Measurements from ENCODE around the gene GPR171.
"Not testable (repeated sequence)": the region's sequence is repeated elsewhere in the genome, so short reads cannot be mapped to it uniquely, and the experiment has no call there.

Gene GPR171, protein sequence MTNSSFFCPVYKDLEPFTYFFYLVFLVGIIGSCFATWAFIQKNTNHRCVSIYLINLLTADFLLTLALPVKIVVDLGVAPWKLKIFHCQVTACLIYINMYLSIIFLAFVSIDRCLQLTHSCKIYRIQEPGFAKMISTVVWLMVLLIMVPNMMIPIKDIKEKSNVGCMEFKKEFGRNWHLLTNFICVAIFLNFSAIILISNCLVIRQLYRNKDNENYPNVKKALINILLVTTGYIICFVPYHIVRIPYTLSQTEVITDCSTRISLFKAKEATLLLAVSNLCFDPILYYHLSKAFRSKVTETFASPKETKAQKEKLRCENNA

DNA sequence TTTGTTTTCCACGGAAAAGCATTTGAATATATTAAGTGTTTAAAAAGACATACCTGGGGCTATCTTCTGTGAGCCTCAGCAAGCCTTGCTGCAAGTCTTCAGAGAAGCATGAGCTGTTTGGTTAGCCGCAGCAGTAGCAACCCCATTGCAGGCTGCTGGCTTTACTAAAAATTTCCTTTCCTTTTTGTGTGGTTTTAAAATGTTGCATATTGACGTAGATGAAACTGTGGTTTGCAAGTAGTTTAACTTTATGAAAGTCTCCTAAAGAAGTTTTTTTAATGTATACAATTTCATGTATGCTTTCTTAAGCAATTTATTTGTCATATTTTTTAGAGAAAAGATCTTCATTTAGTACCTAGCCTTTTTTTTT lies at the start of gene GPR171:
TSS of gene GPR171 (minus strand) at position 166 of the 370 bp plus-strand sequence. CDS start 3,830 bp downstream, outside the sequence.
- TF ChIP-seq ZNF776 (tag by site-specific recombination; IDR thresholded peaks at IDR 0.05; ENCODE audit: borderline replicate concordance), result no peak
- TF ChIP-seq ZNF510 (tag by site-specific recombination; IDR thresholded peaks at IDR 0.05; ENCODE audit: insufficient replicate concordance), result no peak
- TF ChIP-seq, protein P1, sequence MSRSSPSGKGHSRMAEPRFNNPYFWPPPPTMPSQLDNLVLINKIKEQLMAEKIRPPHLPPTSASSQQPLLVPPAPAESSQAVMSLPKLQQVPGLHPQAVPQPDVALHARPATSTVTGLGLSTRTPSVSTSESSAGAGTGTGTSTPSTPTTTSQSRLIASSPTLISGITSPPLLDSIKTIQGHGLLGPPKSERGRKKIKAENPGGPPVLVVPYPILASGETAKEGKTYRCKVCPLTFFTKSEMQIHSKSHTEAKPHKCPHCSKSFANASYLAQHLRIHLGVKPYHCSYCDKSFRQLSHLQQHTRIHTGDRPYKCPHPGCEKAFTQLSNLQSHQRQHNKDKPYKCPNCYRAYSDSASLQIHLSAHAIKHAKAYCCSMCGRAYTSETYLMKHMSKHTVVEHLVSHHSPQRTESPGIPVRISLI (tag by site-specific recombination; IDR thresholded peaks at IDR 0.05), result no peak
- no peak for TF ChIP-seq MEIS1 (CRISPR knock-in tag; IDR thresholded peaks at IDR 0.05; ENCODE audit: borderline replicate concordance)
- TF ChIP-seq ZNF555 (tag by site-specific recombination; conservative IDR thresholded peaks at IDR 0.05), result no peak
- TF ChIP-seq ZNF596 (tag by site-specific recombination; IDR thresholded peaks at IDR 0.05), result no peak
- TF ChIP-seq, protein P2, sequence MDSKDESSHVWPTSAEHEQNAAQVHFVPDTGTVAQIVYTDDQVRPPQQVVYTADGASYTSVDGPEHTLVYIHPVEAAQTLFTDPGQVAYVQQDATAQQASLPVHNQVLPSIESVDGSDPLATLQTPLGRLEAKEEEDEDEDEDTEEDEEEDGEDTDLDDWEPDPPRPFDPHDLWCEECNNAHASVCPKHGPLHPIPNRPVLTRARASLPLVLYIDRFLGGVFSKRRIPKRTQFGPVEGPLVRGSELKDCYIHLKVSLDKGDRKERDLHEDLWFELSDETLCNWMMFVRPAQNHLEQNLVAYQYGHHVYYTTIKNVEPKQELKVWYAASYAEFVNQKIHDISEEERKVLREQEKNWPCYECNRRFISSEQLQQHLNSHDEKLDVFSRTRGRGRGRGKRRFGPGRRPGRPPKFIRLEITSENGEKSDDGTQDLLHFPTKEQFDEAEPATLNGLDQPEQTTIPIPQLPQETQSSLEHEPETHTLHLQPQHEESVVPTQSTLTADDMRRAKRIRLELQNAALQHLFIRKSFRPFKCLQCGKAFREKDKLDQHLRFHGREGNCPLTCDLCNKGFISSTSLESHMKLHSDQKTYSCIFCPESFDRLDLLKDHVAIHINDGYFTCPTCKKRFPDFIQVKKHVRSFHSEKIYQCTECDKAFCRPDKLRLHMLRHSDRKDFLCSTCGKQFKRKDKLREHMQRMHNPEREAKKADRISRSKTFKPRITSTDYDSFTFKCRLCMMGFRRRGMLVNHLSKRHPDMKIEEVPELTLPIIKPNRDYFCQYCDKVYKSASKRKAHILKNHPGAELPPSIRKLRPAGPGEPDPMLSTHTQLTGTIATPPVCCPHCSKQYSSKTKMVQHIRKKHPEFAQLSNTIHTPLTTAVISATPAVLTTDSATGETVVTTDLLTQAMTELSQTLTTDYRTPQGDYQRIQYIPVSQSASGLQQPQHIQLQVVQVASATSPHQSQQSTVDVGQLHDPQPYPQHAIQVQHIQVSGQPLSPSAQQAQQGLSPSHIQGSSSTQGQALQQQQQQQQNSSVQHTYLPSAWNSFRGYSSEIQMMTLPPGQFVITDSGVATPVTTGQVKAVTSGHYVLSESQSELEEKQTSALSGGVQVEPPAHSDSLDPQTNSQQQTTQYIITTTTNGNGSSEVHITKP (tag by site-specific recombination; IDR thresholded peaks at IDR 0.05), result no peak
- no peak for TF ChIP-seq ZNF501 (tag by site-specific recombination; IDR thresholded peaks at IDR 0.05)
- no peak for TF ChIP-seq SCRT1 (tag by site-specific recombination; IDR thresholded peaks at IDR 0.05; ENCODE audit: borderline replicate concordance)
- no peak for TF ChIP-seq ZNF146 (tag by site-specific recombination; IDR thresholded peaks at IDR 0.05)
- no peak for TF ChIP-seq KLF8 (tag by site-specific recombination; IDR thresholded peaks at IDR 0.05)
- no peak for TF ChIP-seq ZSCAN23 (tag by site-specific recombination; IDR thresholded peaks at IDR 0.05)
- TF ChIP-seq ZNF23 (tag by site-specific recombination; IDR thresholded peaks at IDR 0.05; ENCODE audit: borderline replicate concordance), result no peak
- TF ChIP-seq ZBTB48 (tag by site-specific recombination; IDR thresholded peaks at IDR 0.05), result no peak
- H3K27ac ChIP-seq (ENCODE audit: extremely low read depth, low read depth, low read length), result no peak within 1 kb of the TSS
- no peaks in the 10 kb centered on the region for H3K9me3 ChIP-seq (ENCODE audit: control insufficient read depth, insufficient read depth, low read depth, low read length)
- H3K4me3 ChIP-seq (ENCODE audit: low read depth, low read length), result no peak within 1 kb of the TSS
- ChIA-PET POLR2A (no interaction called here), CTCF (interaction anchor here (0.5 kb wide), 1 partner anchor 78 kb away, joined by 4 read pairs; no protein-coding TSS in a partner anchor)
- H3K4me1 ChIP-seq (ENCODE audit: control insufficient read depth, insufficient read depth, low read length), result no peaks in the 10 kb centered on the region
- no peaks in the 10 kb centered on the region for H3K36me3 ChIP-seq (ENCODE audit: control insufficient read depth in 2 of 2, insufficient read depth in 1 of 2, low read length in 2 of 2)

DNA sequence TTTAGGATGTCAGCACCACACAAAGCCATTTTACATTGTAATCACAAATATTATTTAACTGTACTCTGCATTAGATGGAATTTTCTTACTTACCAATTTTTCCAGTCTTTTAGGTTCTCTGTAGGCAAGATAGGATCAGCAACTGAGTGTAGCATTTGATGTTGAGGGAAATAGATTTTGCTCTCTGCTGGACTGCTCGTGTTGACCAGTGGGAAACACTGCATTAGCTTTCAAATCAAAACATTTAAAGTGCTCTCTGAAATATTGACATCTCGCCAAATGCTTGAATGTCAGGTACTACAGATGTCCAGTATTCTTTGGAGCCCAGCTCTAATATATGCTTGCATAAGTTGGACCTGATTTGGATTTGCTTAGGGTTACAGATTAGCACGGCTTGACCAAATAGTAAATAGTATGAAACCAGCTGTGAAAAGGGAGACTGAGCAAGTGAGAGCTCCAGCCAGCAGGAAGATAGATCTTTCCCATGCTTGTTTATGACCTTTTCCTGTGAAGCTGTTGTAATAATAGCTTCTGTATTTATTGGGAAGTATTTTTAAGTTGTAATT lies 45.8 kb upstream of the GPR171 start:
- Histone ChIP-seq H3K27ac (ENCODE audit: extremely low read depth, low read depth, low read length) (no peak overlapping the region), H3K4me3 (ENCODE audit: low read depth, low read length) (no peak overlapping the region), H3K36me3 (ENCODE audit: control insufficient read depth in 2 of 2, insufficient read depth in 1 of 2, low read length in 2 of 2) (no peaks in the 10 kb centered on the region), H3K4me1 (ENCODE audit: control insufficient read depth, insufficient read depth, low read length) (no peaks in the 10 kb centered on the region), H3K9me3 (ENCODE audit: control insufficient read depth, insufficient read depth, low read depth, low read length) (no peaks in the 10 kb centered on the region)
- TF ChIP-seq ZNF621 (tag by site-specific recombination; IDR thresholded peaks at IDR 0.05) (no peak), ZNF133 (tag by site-specific recombination; IDR thresholded peaks at IDR 0.05) (no peak), ZSCAN23 (tag by site-specific recombination; IDR thresholded peaks at IDR 0.05) (no peak), ZNF768 (tag by site-specific recombination; IDR thresholded peaks at IDR 0.05) (no peak), ZNF16 (tag by site-specific recombination; IDR thresholded peaks at IDR 0.05; ENCODE audit: low read depth) (no peak), ZNF416 (tag by site-specific recombination; IDR thresholded peaks at IDR 0.05) (no peak), ZNF335 (tag by site-specific recombination; conservative IDR thresholded peaks at IDR 0.05) (no peak), ZNF521 (tag by site-specific recombination; IDR thresholded peaks at IDR 0.05) (no peak), HOXD13 (CRISPR knock-in tag; IDR thresholded peaks at IDR 0.05; ENCODE audit: borderline replicate concordance) (no peak), ZNF548 (tag by site-specific recombination; IDR thresholded peaks at IDR 0.05) (no peak), ZNF514 (tag by site-specific recombination; IDR thresholded peaks at IDR 0.05) (no peak)
- TF ChIP-seq, protein P3, sequence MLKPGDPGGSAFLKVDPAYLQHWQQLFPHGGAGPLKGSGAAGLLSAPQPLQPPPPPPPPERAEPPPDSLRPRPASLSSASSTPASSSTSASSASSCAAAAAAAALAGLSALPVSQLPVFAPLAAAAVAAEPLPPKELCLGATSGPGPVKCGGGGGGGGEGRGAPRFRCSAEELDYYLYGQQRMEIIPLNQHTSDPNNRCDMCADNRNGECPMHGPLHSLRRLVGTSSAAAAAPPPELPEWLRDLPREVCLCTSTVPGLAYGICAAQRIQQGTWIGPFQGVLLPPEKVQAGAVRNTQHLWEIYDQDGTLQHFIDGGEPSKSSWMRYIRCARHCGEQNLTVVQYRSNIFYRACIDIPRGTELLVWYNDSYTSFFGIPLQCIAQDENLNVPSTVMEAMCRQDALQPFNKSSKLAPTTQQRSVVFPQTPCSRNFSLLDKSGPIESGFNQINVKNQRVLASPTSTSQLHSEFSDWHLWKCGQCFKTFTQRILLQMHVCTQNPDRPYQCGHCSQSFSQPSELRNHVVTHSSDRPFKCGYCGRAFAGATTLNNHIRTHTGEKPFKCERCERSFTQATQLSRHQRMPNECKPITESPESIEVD (tag by site-specific recombination; IDR thresholded peaks at IDR 0.05), result no peak
- POLR2A ChIA-PET, result no interaction called here
- CTCF ChIA-PET, result interaction anchor here (0.6 kb wide), 1 partner anchor 56 kb away, joined by 4 read pairs; no protein-coding TSS in a partner anchor

DNA sequence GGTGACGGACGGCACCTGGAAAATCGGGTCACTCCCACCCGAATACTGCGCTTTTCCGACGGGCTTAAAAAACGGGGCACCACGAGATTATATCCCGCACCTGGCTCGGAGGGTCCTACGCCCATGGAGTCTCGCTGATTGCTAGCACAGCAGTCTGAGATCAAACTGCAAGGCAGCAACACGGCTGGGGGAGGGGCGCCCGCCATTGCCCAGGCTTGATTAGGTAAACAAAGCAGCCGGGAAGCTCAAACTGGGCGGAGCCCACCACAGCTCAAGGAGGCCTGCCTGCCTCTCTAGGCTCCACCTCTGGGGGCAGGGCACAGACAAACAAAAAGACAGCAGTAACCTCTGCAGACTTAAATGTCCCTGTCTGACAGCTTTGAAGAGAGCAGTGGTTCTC lies 39.0 kb upstream of the GPR171 start:
- H3K36me3 ChIP-seq (ENCODE audit: control insufficient read depth in 2 of 2, insufficient read depth in 1 of 2, low read length in 2 of 2); CTCF ChIA-PET; H3K4me3 ChIP-seq (ENCODE audit: low read depth, low read length); H3K4me1 ChIP-seq (ENCODE audit: control insufficient read depth, insufficient read depth, low read length); H3K27ac ChIP-seq (ENCODE audit: extremely low read depth, low read depth, low read length); POLR2A ChIA-PET; H3K9me3 ChIP-seq (ENCODE audit: control insufficient read depth, insufficient read depth, low read depth, low read length): not testable (repeated sequence)

Measured in HEK293 (cell line).